Measurements from ENCODE around the gene PLOD3. TPM values are rescaled to one million over a fixed set of nuclear protein-coding genes. Genes with fewer than 3 reads are reported as not detected.
A peak's percentile ranks its signal among the peaks of the same experiment; 100 is the strongest.

PLOD3 gene
- total and polyA plus RNA-seq, 2 donors (not counting 3 experiments of a cell fraction or from before 2014, with no cell fraction given), result 143 to 170 TPM

GRCh38 chr7:101232141-101232850, 14.9 kb upstream of the PLOD3 start:
- FAIRE-seq (no peak), DNase-seq (ENCODE audit: low read depth, low spot score) (peak; percentile 10)
- Histone ChIP-seq H2AFZ (ENCODE audit: low read depth, low read length) (peak overlapping the region; percentile 45), H3K27me3 (ENCODE audit: control insufficient read depth in 2 of 2, insufficient read depth in 2 of 2, low read length in 2 of 2) (no peaks in the 10 kb centered on the region), H3K9ac (replicated peaks; ENCODE audit: extremely low read depth, insufficient read depth, low read length) (no peak overlapping the region), H3K4me3 (replicated peaks in 1 of 3; ENCODE audit: insufficient read depth in 1 of 3, low read depth in 1 of 3, low read length in 3 of 3) (peak overlapping the region in 1 of 3 experiments; percentile 18), H3K4me2 (ENCODE audit: insufficient read depth, low read length) (peak overlapping the region; percentile 5), H3K4me1 (ENCODE audit: control insufficient read depth, extremely low read depth, insufficient read depth, low read length) (peaks cover 14% of the 10 kb centered on the region), H3K36me3 (ENCODE audit: control insufficient read depth in 2 of 2, extremely low read depth in 1 of 2, insufficient read depth in 2 of 2, low read length in 2 of 2) (peaks cover 0 to 6% of the 10 kb centered on the region in 2 experiments), H3K9me3 (replicated peaks; ENCODE audit: control insufficient read depth, insufficient read depth, low read length) (no peaks in the 10 kb centered on the region), H4K20me1 (replicated peaks; ENCODE audit: control insufficient read depth, extremely low read depth, insufficient read depth, low read length) (no peaks in the 10 kb centered on the region), H3K27ac (ENCODE audit: insufficient read depth, low read depth, low read length) (no peak overlapping the region), H3K79me2 (ENCODE audit: control insufficient read depth, insufficient read depth, low read length) (no peaks in the 10 kb centered on the region), H3K9me1 (replicated peaks; ENCODE audit: control insufficient read depth, extremely low read depth, insufficient read depth, low read length) (no peaks in the 10 kb centered on the region)
- CTCF ChIA-PET, result interaction anchor here (0.8 to 8.1 kb wide), 4 partner anchors 12 to 51 kb away, joined by 3 to 42 read pairs (median 7); partner anchors contain the start of genes FIS1, PLOD3 and ZNHIT1
- POLR2A ChIA-PET, result no interaction called here
- intact Hi-C loops (cut with micrococcal nuclease), result no loop called here
- TSS peak; percentile 14 for BruUV-seq (replicated peaks)
- dilution Hi-C loops (cut with MboI; ENCODE audit: extremely low pct_ligation_motif_present, low sequenced_read_pairs), result no loop called here
- TF ChIP-seq EZH2 (IDR thresholded peaks at IDR 0.05; ENCODE audit: borderline replicate concordance, low read depth, low read length, severe bottlenecking), result no peak
- TF ChIP-seq MAX (IDR thresholded peaks at IDR 0.05; ENCODE audit: insufficient read depth, insufficient read length), result no peak
- TF ChIP-seq POLR2AphosphoS5 (IDR thresholded peaks at IDR 0.05; ENCODE audit: insufficient read depth, low read depth, low read length), result peak; percentile 7

- CTCF ChIA-PET, result interaction anchor here (1.3 to 8.1 kb wide), 5 partner anchors 9 to 88 kb away, joined by 3 to 42 read pairs (median 5); partner anchors contain the start of genes FIS1, PLOD3 and ZNHIT1
- peak; percentile 4 for FAIRE-seq
Measured at GRCh38 chr7:101231644-101232043, 14.3 kb upstream of the PLOD3 start.

More at GRCh38 chr7:101231644-101232043, 14.3 kb upstream of the PLOD3 start:
- H3K36me3 ChIP-seq (ENCODE audit: control insufficient read depth in 2 of 2, extremely low read depth in 1 of 2, insufficient read depth in 2 of 2, low read length in 2 of 2), result peaks cover 0 to 4% of the 10 kb centered on the region in 2 experiments
- dilution Hi-C loops (cut with MboI; ENCODE audit: extremely low pct_ligation_motif_present, low sequenced_read_pairs), result no loop called here
- TF ChIP-seq POLR2AphosphoS5 (IDR thresholded peaks at IDR 0.05; ENCODE audit: insufficient read depth, low read depth, low read length), result peak; percentile 16
- TF ChIP-seq CTCF (IDR thresholded peaks at IDR 0.05; ENCODE audit: extremely low read depth in 1 of 2, insufficient read depth in 1 of 2, low read depth in 1 of 2, low read length in 2 of 2), result no peak
- peaks cover 11% of the 10 kb centered on the region for H3K4me1 ChIP-seq (ENCODE audit: control insufficient read depth, extremely low read depth, insufficient read depth, low read length)
- H3K79me2 ChIP-seq (ENCODE audit: control insufficient read depth, insufficient read depth, low read length), result no peaks in the 10 kb centered on the region
- H3K4me2 ChIP-seq (ENCODE audit: insufficient read depth, low read length), result peak overlapping the region; percentile 5
- H3K9ac ChIP-seq (replicated peaks; ENCODE audit: extremely low read depth, insufficient read depth, low read length), result no peak overlapping the region
- H3K4me3 ChIP-seq (replicated peaks in 1 of 3; ENCODE audit: insufficient read depth in 1 of 3, low read depth in 1 of 3, low read length in 3 of 3), result no peak overlapping the region
- intact Hi-C loops (cut with micrococcal nuclease), result no loop called here
- H3K9me1 ChIP-seq (replicated peaks; ENCODE audit: control insufficient read depth, extremely low read depth, insufficient read depth, low read length), result no peaks in the 10 kb centered on the region
- BruUV-seq (replicated peaks), result no TSS peak
- H2AFZ ChIP-seq (ENCODE audit: low read depth, low read length), result no peak overlapping the region
- DNase-seq (ENCODE audit: low read depth, low spot score), result peak; percentile 24
- H3K27ac ChIP-seq (ENCODE audit: insufficient read depth, low read depth, low read length), result no peak overlapping the region
- no peaks in the 10 kb centered on the region for H3K9me3 ChIP-seq (replicated peaks; ENCODE audit: control insufficient read depth, insufficient read depth, low read length)
- no peaks in the 10 kb centered on the region for H3K27me3 ChIP-seq (ENCODE audit: control insufficient read depth in 2 of 2, insufficient read depth in 2 of 2, low read length in 2 of 2)
- no peaks in the 10 kb centered on the region for H4K20me1 ChIP-seq (replicated peaks; ENCODE audit: control insufficient read depth, extremely low read depth, insufficient read depth, low read length)
- POLR2A ChIA-PET, result no interaction called here
